HCT116 (cell line): ENCODE data around the gene CFAP99.

Source experiments
- CBX3 ChIP-seq: IDR thresholded peaks from 2 replicates; pipeline ENCODE4 v1.6.1; 2012; ENCODE audit warnings: low read depth
- POLR2A ChIP-seq: IDR thresholded peaks from 2 replicates; pipeline ENCODE4 v1.7.0; 2011; ENCODE audit warnings: borderline replicate concordance; ENCODE audit not compliant: insufficient read depth, insufficient read length; ENCODE audit errors: extremely low read depth
- SP1 ChIP-seq: IDR thresholded peaks from 2 replicates; pipeline ENCODE4 v1.6.1; 2012; ENCODE audit warnings: low read depth
- YY1 ChIP-seq: IDR thresholded peaks from 2 replicates; pipeline ENCODE4 v1.6.1; 2011; ENCODE audit warnings: low read length, low read depth, moderate library complexity, mild to moderate bottlenecking; ENCODE audit not compliant: insufficient replicate concordance; ENCODE audit errors: extremely low read depth
- ZFX ChIP-seq: fragments of 450-650 bp; IDR thresholded peaks from 2 replicates; pipeline ENCODE4 v1.6.1; 2017
- TF ChIP-seq, protein P1 (sequence below): IDR thresholded peaks from 2 replicates; pipeline ENCODE4 v1.6.1; 2012
- TF ChIP-seq, protein P2 (sequence below): IDR thresholded peaks from 2 replicates; pipeline ENCODE4 v1.6.1; 2012; ENCODE audit warnings: low read depth
- TF ChIP-seq, protein P3 (sequence below), 3 experiments: fragments of 200-600 bp in 1 of 3; sonication (generic) in 1 of 3; IDR thresholded peaks in 2 of 3; conservative IDR thresholded peaks in 1 of 3; 2 replicates each; pipeline ENCODE4 v1.5.1; 2012 to 2017; ENCODE audit warnings: low read depth in 2 of 3, low read length in 2 of 3, antibody characterized with exemption in 1 of 3, borderline replicate concordance in 1 of 3, control low read depth in 1 of 3, mild to moderate bottlenecking in 1 of 3, mixed read lengths in 1 of 3, mixed run types in 1 of 3, moderate library complexity in 1 of 3; ENCODE audit not compliant: insufficient read depth in 1 of 3
- TF ChIP-seq, protein P4 (sequence below): IDR thresholded peaks from 2 replicates; pipeline ENCODE4 v1.6.1; 2012

DNA sequence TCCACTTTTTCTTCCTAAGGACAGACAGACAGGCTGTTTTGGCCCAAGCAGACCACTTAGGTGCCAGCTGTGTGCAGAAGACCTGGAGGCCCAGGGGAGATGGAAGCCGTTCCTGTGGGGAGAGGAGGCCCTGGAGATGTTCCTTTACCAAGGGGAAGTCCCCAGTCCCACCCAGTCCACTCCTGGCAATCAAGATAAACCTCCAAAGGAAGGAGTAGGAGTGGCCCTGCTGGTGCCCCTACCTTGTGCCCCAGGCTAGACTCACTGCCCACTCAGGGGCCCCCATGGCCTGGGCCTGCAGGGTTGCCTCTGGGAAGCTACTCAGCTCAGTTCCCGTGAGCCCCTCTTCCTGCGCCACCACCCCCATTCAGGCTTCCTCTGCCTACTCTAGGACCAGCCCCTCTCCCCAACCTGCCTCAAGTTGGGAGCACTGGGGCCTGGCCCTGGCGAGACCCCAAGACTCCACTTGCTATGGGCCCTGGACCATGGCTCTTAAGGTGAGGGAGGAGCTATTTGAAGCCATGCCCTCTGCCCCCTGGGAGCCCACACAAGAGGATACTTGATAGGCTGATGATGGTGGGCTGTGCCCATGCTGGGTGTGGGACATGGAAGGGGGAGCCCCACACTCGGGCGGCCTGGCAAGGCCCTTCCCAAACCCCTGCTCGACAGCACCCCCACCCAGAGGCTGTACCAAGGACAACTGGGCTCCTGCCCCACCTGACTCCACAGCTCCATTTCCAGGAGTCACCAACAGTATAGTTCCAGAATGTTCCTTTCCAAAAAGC is 25.4 kb downstream of the CFAP99 start:
- TF ChIP-seq SP1: no peak
- no peak for TF ChIP-seq POLR2A
- TF ChIP-seq, protein P1, sequence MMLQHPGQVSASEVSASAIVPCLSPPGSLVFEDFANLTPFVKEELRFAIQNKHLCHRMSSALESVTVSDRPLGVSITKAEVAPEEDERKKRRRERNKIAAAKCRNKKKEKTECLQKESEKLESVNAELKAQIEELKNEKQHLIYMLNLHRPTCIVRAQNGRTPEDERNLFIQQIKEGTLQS: no peak
- TF ChIP-seq, protein P2, sequence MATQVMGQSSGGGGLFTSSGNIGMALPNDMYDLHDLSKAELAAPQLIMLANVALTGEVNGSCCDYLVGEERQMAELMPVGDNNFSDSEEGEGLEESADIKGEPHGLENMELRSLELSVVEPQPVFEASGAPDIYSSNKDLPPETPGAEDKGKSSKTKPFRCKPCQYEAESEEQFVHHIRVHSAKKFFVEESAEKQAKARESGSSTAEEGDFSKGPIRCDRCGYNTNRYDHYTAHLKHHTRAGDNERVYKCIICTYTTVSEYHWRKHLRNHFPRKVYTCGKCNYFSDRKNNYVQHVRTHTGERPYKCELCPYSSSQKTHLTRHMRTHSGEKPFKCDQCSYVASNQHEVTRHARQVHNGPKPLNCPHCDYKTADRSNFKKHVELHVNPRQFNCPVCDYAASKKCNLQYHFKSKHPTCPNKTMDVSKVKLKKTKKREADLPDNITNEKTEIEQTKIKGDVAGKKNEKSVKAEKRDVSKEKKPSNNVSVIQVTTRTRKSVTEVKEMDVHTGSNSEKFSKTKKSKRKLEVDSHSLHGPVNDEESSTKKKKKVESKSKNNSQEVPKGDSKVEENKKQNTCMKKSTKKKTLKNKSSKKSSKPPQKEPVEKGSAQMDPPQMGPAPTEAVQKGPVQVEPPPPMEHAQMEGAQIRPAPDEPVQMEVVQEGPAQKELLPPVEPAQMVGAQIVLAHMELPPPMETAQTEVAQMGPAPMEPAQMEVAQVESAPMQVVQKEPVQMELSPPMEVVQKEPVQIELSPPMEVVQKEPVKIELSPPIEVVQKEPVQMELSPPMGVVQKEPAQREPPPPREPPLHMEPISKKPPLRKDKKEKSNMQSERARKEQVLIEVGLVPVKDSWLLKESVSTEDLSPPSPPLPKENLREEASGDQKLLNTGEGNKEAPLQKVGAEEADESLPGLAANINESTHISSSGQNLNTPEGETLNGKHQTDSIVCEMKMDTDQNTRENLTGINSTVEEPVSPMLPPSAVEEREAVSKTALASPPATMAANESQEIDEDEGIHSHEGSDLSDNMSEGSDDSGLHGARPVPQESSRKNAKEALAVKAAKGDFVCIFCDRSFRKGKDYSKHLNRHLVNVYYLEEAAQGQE: no peak
- TF ChIP-seq, protein P3, sequence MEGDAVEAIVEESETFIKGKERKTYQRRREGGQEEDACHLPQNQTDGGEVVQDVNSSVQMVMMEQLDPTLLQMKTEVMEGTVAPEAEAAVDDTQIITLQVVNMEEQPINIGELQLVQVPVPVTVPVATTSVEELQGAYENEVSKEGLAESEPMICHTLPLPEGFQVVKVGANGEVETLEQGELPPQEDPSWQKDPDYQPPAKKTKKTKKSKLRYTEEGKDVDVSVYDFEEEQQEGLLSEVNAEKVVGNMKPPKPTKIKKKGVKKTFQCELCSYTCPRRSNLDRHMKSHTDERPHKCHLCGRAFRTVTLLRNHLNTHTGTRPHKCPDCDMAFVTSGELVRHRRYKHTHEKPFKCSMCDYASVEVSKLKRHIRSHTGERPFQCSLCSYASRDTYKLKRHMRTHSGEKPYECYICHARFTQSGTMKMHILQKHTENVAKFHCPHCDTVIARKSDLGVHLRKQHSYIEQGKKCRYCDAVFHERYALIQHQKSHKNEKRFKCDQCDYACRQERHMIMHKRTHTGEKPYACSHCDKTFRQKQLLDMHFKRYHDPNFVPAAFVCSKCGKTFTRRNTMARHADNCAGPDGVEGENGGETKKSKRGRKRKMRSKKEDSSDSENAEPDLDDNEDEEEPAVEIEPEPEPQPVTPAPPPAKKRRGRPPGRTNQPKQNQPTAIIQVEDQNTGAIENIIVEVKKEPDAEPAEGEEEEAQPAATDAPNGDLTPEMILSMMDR (IDR thresholded peaks at IDR 0.05 in 2 of 3, conservative IDR thresholded peaks at IDR 0.05 in 1 of 3; ENCODE audit: borderline replicate concordance in 1 of 3, insufficient read depth in 1 of 3, low read depth in 2 of 3, low read length in 2 of 3): no peak
- TF ChIP-seq CBX3: no peak
- no peak for TF ChIP-seq ZFX
- no peak for TF ChIP-seq YY1
- TF ChIP-seq, protein P4, sequence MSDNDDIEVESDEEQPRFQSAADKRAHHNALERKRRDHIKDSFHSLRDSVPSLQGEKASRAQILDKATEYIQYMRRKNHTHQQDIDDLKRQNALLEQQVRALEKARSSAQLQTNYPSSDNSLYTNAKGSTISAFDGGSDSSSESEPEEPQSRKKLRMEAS: no peak
